Measurements from ENCODE around the gene GEMIN2. TPM values are rescaled to one million over a fixed set of nuclear protein-coding genes. Genes with fewer than 3 reads are reported as not detected.
"Not testable (repeated sequence)": the region's sequence is repeated elsewhere in the genome, so short reads cannot be mapped to it uniquely, and the experiment has no call there.

The GEMIN2 gene
- total and polyA plus RNA-seq, 12 donors: 5.6 to 13.1 (median 7.9) TPM

DNA sequence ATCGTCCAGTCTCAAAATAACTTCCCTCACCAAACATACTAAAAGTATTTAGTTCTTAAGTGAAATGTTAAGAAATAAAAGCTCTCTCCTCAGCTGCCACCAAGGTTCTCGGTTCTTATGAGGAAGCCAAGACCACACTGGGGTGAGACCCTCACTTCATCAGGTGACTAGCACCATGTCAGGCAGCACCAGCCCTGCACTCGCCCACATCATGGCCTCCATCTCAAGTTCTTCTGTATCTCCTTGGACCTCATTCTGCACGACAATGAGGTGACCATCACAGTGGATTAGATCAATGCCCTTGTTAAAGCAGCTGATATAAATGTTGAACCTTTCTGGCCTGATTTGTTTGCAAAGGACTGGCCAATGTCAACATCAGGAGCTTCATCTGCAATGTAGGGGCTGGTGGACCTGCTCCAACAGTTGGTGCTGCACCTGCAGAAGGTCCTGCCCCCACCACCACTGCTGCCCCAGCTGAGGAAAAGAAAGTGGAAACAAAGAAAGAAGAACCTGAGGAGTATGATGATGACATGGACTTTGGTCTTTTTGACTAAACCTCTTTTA is 23.5 kb upstream of the GEMIN2 start:
- Histone ChIP-seq H3K27ac (no peak overlapping the region), H3K4me1 (no peaks in the 10 kb centered on the region), H3K36me3 (peaks cover 0 to 100% (median 60%) of the 10 kb centered on the region in 9 donors), H3K27me3 (no peaks in the 10 kb centered on the region), H3K4me3 (no peak overlapping the region), H3K9me3 (no peaks in the 10 kb centered on the region)
- intact Hi-C loops (cut with DNase I): no loop called here
- WGBS, 2 donors: 92 to 95% methylated on average over 4 of the region's 4 CpGs
- DNase-seq (no peak), ATAC-seq (no peak)
- TF ChIP-seq, protein P1, sequence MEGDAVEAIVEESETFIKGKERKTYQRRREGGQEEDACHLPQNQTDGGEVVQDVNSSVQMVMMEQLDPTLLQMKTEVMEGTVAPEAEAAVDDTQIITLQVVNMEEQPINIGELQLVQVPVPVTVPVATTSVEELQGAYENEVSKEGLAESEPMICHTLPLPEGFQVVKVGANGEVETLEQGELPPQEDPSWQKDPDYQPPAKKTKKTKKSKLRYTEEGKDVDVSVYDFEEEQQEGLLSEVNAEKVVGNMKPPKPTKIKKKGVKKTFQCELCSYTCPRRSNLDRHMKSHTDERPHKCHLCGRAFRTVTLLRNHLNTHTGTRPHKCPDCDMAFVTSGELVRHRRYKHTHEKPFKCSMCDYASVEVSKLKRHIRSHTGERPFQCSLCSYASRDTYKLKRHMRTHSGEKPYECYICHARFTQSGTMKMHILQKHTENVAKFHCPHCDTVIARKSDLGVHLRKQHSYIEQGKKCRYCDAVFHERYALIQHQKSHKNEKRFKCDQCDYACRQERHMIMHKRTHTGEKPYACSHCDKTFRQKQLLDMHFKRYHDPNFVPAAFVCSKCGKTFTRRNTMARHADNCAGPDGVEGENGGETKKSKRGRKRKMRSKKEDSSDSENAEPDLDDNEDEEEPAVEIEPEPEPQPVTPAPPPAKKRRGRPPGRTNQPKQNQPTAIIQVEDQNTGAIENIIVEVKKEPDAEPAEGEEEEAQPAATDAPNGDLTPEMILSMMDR (IDR thresholded peaks at IDR 0.05): no peak

DNA sequence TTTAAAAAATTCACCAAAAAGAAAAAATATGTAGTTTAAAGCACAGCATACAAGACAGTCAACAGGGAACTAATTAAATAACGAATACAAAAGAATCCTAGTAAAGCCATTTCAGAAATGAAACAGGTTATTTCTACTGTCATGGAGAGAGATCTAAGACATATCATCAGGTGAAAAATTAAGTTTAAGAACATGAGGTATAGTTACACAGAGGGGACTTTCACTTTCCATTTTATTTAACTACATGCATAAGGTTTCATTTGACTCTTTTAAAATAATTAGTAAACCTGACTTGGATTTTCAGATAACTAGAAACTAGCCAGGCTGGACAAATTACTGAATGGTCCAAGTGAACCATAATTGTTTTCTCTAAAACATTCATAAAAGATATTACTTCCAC is 22.4 kb upstream of the GEMIN2 start:
- DNase-seq (no peak), ATAC-seq (no peak)
- Histone ChIP-seq H3K4me1 (peaks cover 0 to 2% (median under 1%) of the 10 kb centered on the region in 9 donors), H3K9me3 (no peaks in the 10 kb centered on the region), H3K4me3 (no peak overlapping the region), H3K36me3 (peaks cover 0 to 98% (median 51%) of the 10 kb centered on the region in 9 donors), H3K27ac (no peak overlapping the region), H3K27me3 (no peaks in the 10 kb centered on the region)
- 89 to 92% methylated on average over 1 of the region's 1 CpG for WGBS, 2 donors
- intact Hi-C loops (cut with DNase I): no loop called here
- TF ChIP-seq, protein P1 (IDR thresholded peaks at IDR 0.05): no peak

DNA sequence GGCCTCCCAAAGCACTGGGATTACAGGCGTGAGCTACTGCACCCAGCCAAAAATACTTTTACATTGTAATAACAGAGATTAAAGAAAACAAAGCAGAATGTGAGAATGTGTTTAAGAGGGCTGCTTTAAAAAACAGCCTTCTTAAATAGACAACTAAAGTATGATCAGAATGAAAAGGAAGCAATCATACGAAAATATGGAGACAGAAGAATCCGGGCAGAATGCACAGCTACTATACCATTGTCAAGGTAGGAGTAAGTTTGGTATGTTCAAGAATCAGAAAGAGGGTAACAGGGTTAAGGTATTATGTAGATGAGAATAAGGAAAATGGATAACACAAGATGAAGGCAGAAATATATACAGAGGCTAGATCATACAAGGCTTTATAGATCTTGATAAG is 19.6 kb upstream of the GEMIN2 start:
- H3K36me3 ChIP-seq: peaks cover 0 to 74% (median 41%) of the 10 kb centered on the region in 9 donors
- no peaks in the 10 kb centered on the region for H3K9me3 ChIP-seq
- TF ChIP-seq, protein P1 (IDR thresholded peaks at IDR 0.05): no peak

DNA sequence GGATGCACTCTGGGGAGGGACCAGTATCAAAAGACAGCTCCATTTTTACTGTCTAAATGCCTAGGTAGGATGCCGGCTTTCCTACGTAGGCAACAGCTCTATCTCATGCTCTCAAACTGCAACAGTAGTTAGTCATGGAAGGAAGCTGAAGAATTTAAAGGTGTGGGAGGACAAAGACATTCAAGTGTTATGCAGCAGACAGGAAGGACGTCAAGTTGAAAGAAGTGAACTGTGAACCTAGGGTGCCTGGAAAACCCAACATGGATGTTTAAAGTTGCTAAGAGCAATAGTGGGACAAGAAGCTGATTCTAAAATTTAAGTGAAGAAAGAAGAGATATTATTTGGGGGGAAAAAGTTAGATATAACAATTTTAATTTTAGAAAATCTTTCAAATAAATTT is 17.0 kb upstream of the GEMIN2 start:
- H3K9me3 ChIP-seq: no peaks in the 10 kb centered on the region
- H3K4me3 ChIP-seq: no peak overlapping the region
- TF ChIP-seq, protein P1 (IDR thresholded peaks at IDR 0.05): no peak
- H3K27me3 ChIP-seq: no peaks in the 10 kb centered on the region
- H3K36me3 ChIP-seq: peaks cover 0 to 48% (median 22%) of the 10 kb centered on the region in 9 donors
- DNase-seq (no peak), ATAC-seq (peak in 3 of 8 donors; percentile 59 to 73 (median 61))
- WGBS, 2 donors: 21 to 24% methylated on average over 3 of the region's 3 CpGs
- H3K4me1 ChIP-seq: peaks cover 0 to 56% (median 48%) of the 10 kb centered on the region in 9 donors
- intact Hi-C loops (cut with DNase I): no loop called here
- H3K27ac ChIP-seq: peak overlapping the region in 2 of 10 donors; percentile 6 to 25

More for the DNA sequence above, 19.6 kb upstream of the GEMIN2 start:
- DNase-seq (no peak), ATAC-seq (no peak)
- Histone ChIP-seq H3K27me3 (no peaks in the 10 kb centered on the region), H3K27ac (no peak overlapping the region), H3K4me1 (peaks cover 0 to 30% (median 24%) of the 10 kb centered on the region in 9 donors), H3K4me3 (no peak overlapping the region)
- intact Hi-C loops (cut with DNase I): no loop called here
- 93 to 95% methylated on average over 3 of the region's 3 CpGs for WGBS, 2 donors

DNA sequence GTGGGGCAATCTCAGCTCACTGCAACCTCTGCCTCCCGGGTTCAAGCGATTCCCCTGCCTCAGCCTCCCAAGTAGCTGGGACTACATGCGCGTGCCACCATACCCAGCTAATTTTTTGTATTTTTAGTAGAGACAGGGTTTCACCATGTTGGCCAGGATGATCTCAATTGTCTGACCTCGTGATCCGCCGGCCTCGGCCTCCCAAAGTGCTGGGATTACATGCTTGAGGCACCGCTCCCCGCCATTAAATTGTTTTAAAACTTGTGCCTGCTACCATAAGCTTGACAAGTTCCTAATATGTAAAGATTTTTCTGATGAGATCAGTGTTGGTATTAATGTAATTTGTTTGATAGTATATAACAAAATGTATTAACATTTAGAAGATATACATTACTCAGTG is 14.9 kb upstream of the GEMIN2 start:
- H3K27ac ChIP-seq; H3K9me3 ChIP-seq; DNase-seq; ATAC-seq; H3K4me3 ChIP-seq; H3K27me3 ChIP-seq; intact Hi-C loops (cut with DNase I): not testable (repeated sequence)
- 95 to 96% methylated on average over 10 of the region's 10 CpGs for WGBS, 2 donors
- peaks cover 1 to 64% (median 57%) of the 10 kb centered on the region in 9 donors for H3K4me1 ChIP-seq
- H3K36me3 ChIP-seq: peaks cover 0 to 29% (median 9%) of the 10 kb centered on the region in 9 donors
